ENCODE data around the gene THEMIS2.

GRCh38 chr1:27873671-27874384, 1.5 kb downstream of the THEMIS2 start:
- TF ChIP-seq POLR2A (IDR thresholded peaks at IDR 0.05), result peak in 1 of 3 donors; percentile 23
- TF ChIP-seq CTCF (IDR thresholded peaks at IDR 0.05), result no peak
